GM21619 (cell line): ENCODE data around the gene DNAJB8.
A peak's percentile ranks its signal among the peaks of the same experiment; 100 is the strongest.

Experiments
- ATAC-seq: cut with Tn5 transposase; IDR thresholded peaks from one replicate; pipeline ENCODE4 v1.9.1; 2021; ENCODE audit not compliant: unreplicated experiment

Gene DNAJB8

DNA sequence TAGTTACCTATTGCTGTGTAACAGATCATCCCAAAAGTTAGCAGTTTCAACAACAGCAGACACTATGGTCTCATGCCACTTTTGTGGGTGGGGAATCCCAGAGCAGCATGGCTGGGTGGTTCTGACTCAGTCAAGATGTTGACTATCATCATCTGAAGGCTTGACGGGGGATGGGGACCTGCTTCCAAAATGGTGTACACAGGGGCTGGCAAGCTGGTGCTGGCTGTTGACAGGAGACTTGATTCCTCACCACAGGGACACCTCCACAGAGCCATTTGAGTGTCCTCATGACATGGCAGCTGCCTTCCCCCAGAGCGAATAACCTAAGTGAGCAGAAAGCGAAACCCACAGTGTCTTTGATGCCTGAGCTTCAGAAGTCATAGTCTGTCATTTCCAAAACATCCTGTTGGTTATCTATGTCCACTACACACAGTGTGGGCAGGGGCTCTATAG is 19.1 kb downstream of the DNAJB8 start:
- ATAC-seq = peak; percentile 65

DNA sequence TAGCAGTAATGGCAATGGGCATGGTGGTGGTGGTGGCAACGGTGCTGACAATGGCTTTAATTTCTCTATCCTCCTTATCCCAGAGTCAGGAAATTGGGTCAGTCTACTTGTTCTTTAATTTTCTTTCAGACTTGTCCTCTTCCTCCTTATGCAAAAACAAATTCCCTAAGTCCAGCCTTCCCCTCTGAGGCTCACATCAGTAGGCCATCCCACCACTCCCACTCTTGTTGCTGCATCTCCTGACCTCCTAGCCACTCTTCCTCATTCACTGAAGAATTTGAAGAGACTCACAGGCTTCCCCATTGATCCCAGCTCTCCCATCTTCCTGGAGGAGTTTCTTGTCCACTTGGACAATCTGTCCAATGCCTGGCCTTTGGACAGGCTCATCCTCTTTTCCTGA is 19.9 kb downstream of the DNAJB8 start:
- no peak for ATAC-seq

DNA sequence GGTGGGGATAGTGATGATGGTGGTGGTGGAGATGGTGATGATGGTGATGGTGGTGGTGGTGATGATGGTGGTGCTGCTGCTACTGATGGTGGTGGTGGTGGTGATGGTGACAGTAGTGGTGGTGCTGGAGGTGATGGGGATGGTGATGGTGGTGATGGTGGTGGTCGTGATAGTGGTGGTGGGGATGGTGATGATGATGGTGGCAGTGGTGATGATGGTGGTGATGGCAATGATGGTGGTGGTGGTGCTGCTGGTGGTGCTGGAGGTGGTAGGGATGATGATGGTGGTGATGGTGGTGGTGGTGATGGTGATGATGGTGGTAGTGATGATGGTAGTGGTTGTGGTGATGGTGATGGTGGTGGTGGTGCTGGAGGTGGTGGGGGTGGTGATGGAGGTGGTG is 21.3 kb downstream of the DNAJB8 start:
- no peak for ATAC-seq

DNA sequence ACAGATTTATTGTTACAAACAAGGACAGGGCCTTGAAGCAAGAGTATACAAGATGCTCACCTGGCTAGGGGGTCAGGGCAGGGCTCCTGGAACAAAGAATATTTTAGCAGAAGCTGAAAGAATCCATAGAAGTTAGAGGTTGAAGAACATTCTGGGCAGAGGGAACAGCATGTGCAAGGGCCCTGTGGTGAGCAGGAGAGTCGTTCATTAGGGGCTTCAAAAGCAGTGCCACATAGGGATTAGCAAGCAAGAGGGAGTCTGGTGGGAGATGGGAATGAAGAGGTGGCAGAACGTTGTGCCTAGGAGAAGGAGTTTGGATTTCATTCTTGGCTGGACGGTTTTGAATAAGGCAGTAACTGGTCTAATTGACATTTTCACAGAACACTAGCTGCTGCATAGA is 22.9 kb downstream of the DNAJB8 start:
- ATAC-seq = no peak

DNA sequence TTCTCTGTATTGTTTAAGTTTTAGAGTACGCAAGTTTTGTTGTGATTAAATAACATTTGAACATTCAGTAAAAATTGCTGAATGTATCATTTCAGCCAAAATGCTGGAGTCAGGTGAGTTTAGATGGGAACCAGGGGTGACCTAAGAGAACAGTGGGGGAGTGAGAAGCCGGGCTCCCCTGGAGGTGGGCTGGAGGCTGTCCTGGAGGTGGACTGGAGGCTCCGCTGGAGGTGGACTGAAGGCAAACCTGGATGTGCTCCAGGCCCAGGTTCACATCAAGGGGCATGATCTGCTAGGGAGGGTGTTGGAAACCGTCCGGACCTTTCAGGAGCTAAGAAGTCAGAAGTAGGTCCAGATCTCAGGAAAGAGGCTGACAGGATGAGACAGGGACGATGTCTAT is 23.7 kb downstream of the DNAJB8 start:
- no peak for ATAC-seq

DNA sequence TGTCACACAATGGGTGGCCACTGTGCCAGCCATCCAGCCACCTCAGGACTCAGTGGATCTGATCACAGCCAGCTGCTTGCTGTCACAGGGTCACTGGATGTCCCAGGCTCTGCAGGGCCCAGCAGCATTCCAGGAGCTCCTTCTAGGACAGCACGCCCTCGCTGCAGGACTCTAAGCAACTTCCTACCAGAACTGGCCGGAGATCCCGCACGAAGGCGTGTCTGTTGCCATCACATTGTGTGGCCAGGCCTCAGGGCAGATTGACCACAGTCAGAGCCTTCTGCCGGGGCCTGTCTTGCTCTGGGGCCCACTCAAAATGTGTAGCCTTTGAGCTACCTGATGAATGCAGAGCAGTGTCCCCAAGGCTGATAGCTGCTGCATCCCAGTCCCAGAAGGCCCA is 24.6 kb downstream of the DNAJB8 start:
- no peak for ATAC-seq

DNA sequence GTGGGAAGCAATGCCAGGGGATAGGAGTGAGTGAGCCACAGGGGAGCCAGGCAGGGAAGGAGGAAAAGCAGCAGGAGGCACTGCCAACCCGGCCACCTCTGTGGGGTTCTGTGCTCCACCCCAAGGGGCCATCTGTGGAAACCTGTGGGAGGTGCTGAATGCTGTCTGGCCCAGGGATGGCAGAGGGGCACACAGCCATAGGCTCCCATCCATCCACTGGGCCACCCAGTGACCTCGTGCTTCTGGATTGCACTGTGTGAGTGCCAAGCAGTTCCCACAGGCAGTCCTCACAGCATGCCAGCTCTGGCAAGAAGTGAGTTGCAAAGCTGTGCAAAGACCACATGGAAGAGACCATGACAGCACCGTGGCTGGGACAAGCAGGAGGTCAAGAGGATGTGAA is 27.5 kb downstream of the DNAJB8 start:
- ATAC-seq = no peak

DNA sequence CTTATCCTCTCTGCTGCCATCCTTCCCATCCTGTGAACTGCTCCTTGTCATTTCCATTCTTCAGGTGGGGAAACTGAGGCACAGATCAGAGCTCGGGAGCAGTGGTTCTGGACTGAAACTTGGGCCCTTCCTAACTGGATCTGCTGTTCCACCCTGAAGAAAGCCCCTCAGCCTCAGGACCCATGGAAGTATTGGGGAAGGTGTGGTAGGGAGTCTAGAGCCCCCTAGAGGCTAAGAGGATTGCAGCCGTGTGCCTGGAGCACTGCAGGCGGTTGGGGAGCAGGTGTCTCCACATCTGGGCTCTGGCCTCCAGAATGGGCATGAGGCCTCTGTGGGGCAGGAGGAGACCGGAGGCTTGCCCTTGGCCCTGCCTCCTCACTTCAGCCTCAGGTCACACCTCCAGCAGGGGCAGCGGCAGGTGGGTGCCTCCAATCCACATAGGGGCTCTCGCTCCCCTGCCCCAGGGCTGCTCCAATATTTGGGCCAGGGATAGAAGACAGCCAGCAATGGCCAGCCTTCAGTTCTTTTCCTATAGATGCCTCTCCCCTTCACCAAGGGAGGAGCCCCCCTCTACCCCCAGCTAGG is 28.1 kb downstream of the DNAJB8 start:
- ATAC-seq = no peak

DNA sequence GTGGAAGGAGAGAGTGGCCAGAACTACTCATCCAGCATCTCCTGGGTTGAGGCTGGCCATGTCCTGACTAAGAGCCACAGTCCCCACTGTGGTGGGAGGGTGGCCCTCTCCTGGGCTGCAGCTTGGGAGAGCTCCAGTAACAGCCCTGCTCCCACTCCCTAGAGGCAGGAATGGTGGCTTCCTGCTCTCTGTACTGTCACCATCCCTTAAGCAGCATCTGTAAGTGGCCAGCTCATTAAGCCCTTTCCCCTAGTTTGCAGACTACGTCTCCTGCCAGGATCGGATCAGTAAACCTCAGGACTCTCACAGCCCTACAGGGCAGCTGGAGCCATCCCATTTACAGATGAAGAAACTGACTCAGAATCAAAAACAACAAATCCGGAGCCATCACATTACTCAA is 30.5 kb downstream of the DNAJB8 start:
- no peak for ATAC-seq

DNA sequence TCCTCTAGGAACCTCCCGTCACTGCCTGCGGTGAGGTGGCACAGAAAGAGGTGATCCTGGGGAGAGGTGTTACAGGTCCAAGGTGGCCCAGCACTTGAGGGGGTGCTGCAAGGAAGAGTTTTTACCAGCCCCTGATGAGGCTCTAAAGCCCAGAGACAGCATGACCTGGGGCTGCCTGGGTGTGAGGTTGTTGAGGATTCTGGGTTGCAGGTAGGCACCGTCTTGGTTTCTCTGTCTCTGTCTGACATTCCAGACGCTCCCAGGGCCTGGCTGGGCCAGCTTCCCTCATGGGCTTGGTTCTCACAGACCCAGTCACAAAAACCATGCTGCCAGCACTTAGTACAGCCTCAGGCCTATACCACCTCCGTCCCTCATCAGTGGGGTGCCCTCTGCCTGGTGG is 31.1 kb downstream of the DNAJB8 start:
- no peak for ATAC-seq

DNA sequence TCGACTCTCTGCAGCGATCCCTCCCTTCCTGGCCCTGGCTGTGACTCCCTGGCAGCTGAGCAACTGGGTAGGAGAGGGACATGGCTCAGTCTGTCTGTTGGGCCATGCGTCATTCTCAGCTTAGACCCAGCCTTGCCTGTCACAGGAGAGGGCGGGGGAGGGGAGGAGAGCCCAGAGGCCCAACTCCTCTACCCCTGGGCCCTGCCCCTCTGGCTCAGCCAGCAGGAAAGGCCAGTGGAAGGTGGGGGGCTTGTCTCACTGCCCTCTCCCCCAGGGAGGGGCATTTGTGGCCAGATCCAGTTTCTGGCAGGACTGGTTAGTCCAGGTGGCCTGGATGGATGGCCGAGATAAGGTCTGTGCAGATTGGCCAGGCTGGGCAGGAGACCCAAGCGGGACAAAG is 31.6 kb downstream of the DNAJB8 start:
- no peak for ATAC-seq

DNA sequence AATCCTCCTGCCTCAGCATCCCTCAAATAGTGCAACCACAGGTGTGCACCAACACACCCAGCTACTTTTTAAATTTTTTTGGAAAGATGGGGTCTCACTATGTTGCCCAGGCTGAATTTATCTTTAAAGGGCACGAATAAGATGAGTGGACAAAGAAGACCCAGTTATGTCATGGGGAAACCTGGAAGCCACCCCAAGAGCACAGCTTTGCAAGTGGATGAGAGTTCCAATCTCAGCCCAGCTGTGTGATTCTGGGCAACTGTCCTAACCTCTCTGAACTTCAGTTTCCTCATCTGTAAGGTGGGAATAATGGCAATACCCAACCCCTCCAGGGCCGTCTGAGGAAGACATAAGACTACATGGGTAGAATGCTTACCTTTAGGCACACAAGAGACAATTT is 32.2 kb downstream of the DNAJB8 start:
- ATAC-seq = no peak

DNA sequence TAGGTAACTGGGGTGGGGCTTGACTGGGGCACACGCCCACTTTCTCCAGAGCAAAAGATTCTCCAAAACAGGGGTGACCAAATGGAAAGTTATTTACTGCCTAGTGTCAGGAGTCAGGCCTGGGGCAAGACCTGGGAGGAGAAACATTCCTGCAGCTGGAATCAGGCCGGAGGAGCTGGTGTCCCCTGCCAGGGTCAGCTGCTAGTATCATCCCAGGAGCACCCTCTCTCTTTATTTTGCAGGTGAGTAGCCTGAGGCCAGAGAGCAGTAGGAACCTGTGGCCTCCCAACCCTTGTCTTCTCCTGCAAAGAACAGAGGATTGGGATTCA is 32.9 kb downstream of the DNAJB8 start:
- ATAC-seq = no peak

DNA sequence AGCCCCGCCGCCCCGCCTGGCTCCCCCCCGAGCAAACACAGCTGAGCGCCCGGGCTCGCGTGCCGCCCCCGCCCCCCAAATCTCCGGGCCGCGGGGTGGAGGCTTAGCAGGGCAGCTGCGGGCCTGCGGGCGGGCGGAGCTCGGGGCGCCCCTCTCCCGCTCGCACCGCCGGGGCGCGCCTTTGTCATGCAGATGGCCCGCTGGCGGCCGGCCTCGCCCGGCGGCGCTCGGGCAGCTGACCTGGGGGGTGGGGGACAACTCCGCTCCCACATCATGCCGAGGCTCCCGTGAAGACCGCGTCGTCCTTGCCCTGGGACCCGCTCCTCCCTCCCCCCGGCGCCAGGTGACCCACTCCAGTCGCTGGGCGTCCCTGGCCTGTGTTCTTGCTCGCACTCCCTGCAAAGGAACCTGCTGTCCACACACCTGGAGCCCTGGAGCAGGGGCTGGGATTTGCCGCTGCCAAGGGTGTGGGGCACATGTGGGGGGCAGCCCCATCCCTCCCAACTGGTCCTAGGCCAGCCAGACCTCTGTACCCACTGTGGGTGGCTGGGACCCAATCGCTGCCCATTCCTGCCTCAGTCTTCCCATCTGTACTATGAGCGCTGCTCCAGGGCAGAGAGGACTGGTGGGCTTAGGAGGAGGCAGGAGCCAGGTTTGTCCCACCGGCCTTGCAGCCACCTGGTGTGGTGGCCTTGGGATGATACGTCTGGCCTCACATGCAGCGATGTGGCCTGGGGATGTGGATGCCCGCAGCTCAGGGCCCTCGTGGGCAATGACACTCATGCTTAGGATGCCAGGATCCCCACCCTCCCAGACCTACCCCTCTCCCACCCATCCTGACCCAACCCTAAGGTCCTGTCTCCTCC is 33.5 kb downstream of the DNAJB8 start:
- no peak for ATAC-seq

DNA sequence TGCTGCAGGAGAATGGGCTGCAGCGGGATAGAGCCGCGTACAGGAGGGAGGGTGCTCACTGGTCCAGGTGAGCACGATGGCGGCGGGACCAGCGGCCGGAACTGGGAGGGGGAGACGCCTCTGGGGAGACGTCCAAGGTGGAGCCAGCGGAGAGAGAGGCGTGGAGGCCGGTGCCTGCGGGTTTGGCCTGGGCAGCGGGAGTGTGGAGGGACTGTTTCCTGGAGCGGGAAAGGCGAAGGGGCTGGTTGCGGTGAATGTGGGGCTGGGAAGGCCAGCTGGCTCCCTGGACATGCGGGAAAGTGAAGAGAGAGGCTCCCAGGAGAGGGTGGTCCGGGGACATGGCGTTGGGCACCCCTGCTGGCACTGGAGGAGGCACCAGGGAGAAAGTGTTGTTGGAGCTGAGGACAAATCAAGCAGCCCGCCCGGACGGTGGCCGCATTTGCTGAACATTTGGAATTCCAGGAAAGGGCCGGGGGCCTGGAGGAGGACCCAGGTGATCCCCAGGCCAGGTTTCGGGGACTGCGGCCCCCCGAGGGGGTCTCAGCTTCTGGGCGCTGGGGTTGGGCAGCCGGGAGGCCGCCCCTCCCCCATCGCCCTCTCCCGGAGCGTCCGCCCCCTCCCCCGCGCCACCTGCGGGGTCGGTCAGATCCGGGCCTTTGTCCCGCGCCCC is 34.3 kb downstream of the DNAJB8 start:
- ATAC-seq = no peak

DNA sequence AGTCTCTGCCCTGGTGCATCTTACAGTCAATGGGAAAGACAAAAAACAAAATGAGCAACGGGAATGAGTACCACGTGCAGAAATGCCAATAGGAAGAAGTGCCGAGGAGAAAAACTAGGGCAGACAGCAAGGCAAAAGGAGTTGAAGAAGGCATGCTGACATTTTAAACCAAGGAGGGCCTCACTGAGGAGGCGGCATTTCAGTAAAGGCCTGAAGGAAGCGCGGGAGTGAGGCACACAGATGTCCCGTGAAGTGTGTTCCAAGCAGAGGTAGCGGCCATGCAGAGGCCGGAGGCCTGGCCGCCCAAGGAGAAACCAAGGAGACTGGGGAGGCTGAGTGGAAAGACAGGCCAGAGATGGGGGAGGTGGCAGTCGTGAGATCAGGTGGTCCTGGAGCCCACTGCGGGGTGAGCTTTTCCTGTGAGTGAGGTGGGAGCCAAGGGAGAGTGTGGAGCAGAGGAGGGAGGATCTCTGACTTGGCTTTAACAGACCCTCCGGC is 34.8 kb downstream of the DNAJB8 start:
- no peak for ATAC-seq

DNA sequence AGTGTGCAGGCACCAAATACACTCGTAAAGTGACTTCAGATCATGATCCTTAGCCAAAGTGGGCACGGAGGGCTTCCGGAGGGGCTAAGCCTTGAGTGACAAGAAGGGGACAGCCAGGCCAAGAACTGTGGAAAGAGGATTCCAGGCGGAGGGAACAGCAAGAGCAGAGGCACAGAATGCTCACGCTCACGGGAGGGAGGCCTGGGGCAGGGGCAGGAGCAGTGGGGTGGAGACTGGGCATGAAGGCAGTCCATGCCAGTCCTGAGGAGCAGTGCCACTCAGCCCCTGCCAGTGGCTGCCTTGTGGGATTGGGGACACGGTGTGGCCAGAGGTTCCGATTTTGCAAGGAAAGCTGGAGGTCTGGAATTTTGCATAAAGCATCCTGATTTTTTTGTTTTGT is 36.0 kb downstream of the DNAJB8 start:
- no peak for ATAC-seq

DNA sequence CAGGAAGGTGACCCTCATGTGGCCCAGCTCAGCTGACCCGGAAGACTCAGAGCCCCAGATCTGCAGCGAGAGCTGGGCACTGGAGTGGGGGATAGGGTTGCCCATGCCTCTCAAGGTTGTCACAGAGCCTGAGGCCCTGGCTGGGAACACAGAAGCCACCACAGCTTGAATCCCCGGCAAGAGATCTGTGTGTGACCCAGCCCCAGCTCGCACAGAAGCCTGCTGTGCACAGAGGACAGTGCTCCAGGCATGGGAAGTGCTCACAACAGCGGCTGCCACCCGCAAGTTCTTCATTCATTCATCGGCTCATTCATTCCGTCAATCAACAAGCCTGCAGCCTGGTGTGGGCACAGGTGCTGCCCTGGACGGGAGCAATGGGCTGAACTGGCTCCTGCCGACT is 36.4 kb downstream of the DNAJB8 start:
- ATAC-seq = no peak

DNA sequence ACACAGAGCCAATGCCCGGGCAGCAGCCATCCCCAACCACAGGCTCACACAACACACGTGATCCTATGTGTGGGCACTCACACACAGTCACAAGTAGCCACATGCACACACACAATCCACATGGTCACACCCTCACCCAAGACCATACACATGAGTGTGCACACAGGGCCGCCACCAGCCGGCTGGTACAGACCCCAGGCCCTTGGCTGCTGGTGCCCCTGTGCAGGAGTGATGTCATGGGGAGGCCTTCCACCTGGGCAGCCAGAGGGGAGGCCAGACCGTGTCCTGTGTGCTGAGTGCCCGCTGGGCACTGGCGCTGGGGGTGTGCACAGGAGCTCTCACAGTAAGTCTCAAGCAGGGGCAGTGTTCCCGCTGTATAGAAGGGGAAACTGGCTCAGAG is 36.9 kb downstream of the DNAJB8 start:
- ATAC-seq = no peak

DNA sequence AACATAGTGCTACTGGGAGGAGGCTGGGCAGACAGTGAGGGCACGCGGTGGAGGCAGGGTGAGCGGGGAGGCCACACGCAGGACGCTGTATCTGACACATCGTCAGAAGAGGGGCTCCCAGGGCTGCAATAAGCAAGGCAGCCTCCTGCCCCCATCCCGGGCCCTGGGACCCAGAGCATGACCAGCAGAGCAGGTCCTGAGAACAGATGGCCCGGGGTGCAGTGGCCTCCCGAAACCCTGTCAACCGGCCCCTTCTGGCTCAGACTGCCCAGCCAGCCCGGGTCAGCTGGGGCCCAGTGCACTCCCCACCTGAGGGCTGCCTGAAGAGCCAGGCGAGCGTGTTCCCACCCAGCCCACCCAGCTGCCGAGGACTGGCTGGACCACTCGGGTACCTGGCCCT is 37.4 kb downstream of the DNAJB8 start:
- no peak for ATAC-seq

DNA sequence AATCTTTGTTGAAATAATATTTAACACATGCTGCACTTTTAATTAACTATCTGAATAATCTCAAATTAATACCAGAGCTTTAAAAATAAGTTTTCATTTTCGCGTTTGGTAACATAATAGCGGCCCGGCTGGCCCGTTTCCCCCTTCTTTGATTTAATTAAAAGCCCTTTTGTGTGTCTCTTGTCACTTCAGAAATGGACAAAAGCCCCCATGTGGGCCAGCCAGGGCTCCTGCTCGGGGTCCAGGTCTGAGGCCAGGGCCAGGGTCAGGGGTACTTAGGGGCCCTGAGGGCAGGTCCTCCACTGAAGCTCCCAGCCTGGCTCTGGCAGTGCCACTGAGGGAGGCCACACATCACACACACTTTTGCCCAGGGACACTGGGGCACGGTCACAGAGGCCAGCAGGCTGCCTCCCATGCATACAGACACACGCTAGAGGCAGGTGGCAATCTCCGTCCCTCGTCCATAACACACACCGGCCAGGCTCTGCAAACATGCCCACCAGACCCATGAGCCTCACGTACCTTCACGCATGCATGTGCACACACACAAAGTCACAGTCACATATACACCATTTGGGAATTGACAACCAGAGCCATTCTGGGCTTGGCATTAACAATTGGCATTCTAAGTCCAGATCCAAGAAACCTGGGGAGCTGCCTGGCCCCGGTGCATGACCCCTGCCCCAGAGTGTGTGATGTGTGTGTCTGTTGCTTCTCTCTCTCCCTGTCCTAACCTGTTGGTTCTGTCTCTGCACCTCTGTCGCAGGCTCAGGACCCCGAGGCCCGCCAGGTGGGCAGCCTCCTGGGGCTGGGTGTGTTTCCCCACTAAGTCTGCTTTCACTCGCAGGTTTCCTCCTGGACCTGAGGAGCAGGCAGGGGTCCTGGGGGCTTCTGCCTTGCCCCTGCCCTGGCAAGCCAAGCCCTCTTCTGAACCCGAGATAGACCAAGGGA is 38.5 kb downstream of the DNAJB8 start:
- ATAC-seq = no peak
